H1 (cell line): ENCODE data around the gene NHEJ1. TPM values are rescaled to one million over a fixed set of nuclear protein-coding genes. Genes with fewer than 3 reads are reported as not detected.

Experiments
- CTCF ChIA-PET: fragments of 300-600 bp; sonication (Branson Sonifier 250); formaldehyde crosslinking; loops from one replicate; lab custom pipeline; 2021; ENCODE audit not compliant: partially characterized antibody; lab: Charles Lee
- POLR2A ChIA-PET: fragments of 300-600 bp; sonication (Branson Sonifier 250); formaldehyde crosslinking; loops from one replicate; lab custom pipeline; 2021; ENCODE audit warnings: inconsistent platforms; ENCODE audit not compliant: partially characterized antibody; lab: Charles Lee
- DNase-seq, 2 experiments: peaks; one replicate each; pipeline versions ENCODE4 v3.0.0 to v3.0.0-alpha.2; 2010 to 2022; ENCODE audit warnings: low spot score in 2 of 2, low read depth in 1 of 2, mixed read lengths in 1 of 2
- FAIRE-seq: peaks from 2 replicates; lab custom pipeline; 2011; peaks lifted over from hg19 to GRCh38; lab: Jason Lieb, UNC
- H2AFZ ChIP-seq: 2 replicates; pipeline ENCODE4 v1.8.1; 2012; ENCODE audit warnings: low read length, inconsistent platforms
- H2AK5ac ChIP-seq: 2 replicates; pipeline ENCODE4 v1.6.1; 2013; ENCODE audit warnings: low read depth, low read length
- H2BK120ac ChIP-seq: replicated peaks from 2 replicates; pipeline ENCODE3; 2013; ENCODE audit warnings: low read depth, low read length, inconsistent platforms
- H2BK12ac ChIP-seq: 2 replicates; pipeline ENCODE4 v1.6.1; 2013; ENCODE audit warnings: low read depth, low read length
- H2BK15ac ChIP-seq: 2 replicates; pipeline ENCODE4 v1.6.1; 2013; ENCODE audit warnings: low read length
- H2BK20ac ChIP-seq: 2 replicates; pipeline ENCODE4 v1.6.1; 2013; ENCODE audit warnings: low read length
- H2BK5ac ChIP-seq: 2 replicates; pipeline ENCODE4 v1.6.1; 2013; ENCODE audit warnings: low read depth, low read length
- H3K14ac ChIP-seq: 2 replicates; pipeline ENCODE4 v1.6.1; 2013; ENCODE audit warnings: inconsistent platforms; ENCODE audit not compliant: insufficient read length
- H3K18ac ChIP-seq: 2 replicates; pipeline ENCODE4 v1.6.1; 2013; ENCODE audit warnings: low read length; ENCODE audit errors: extremely low read depth
- H3K23ac ChIP-seq: 2 replicates; pipeline ENCODE4 v1.6.1; 2013; ENCODE audit warnings: inconsistent platforms; ENCODE audit not compliant: insufficient read length
- H3K23me2 ChIP-seq: 2 replicates; pipeline ENCODE4 v1.6.1; 2013; ENCODE audit warnings: low read depth, low read length
- H3K27ac ChIP-seq: 2 replicates; pipeline ENCODE4 v1.6.1; 2011; ENCODE audit warnings: low read depth, low read length, inconsistent platforms
- H3K27me3 ChIP-seq, 4 experiments: replicated peaks in 1 of 4; 1 replicate in 1 of 4; 2 replicates in 3 of 4; pipeline versions ENCODE4 v1.6.1 to v1.8.1; 2011 to 2013; ENCODE audit warnings: low read length in 3 of 4, mild to moderate bottlenecking in 3 of 4, inconsistent platforms in 2 of 4, mixed read lengths in 2 of 4, moderate library complexity in 1 of 4; ENCODE audit not compliant: control insufficient read depth in 3 of 4, insufficient read depth in 3 of 4; ENCODE audit errors: extremely low read depth in 1 of 4
- H3K36me3 ChIP-seq, 4 experiments: 2 replicates each; pipeline versions ENCODE4 v1.6.1 to v1.8.1; 2011 to 2013; ENCODE audit warnings: mild to moderate bottlenecking in 4 of 4, low read length in 3 of 4, moderate library complexity in 2 of 4, control low read depth in 1 of 4, inconsistent platforms in 1 of 4; ENCODE audit not compliant: insufficient read depth in 4 of 4, control insufficient read depth in 2 of 4
- H3K4ac ChIP-seq: replicated peaks from 2 replicates; pipeline ENCODE3; 2013; ENCODE audit warnings: low read length, low read depth, mixed read lengths, inconsistent platforms; ENCODE audit not compliant: insufficient read length
- H3K4me1 ChIP-seq, 4 experiments: replicated peaks in 1 of 4; 1 replicate in 1 of 4; 2 replicates in 3 of 4; pipeline versions ENCODE4 v1.6.1 to v1.8.1; 2011 to 2013; ENCODE audit warnings: low read length in 3 of 4, inconsistent platforms in 2 of 4, mixed read lengths in 1 of 4; ENCODE audit not compliant: insufficient read depth in 4 of 4, control insufficient read depth in 3 of 4
- H3K4me2 ChIP-seq, 2 experiments: 2 replicates each; pipeline versions ENCODE4 v1.6.1 to v1.8.1; 2011 to 2013; ENCODE audit warnings: low read depth in 2 of 2, low read length in 2 of 2, control low read depth in 1 of 2, inconsistent platforms in 1 of 2, mild to moderate bottlenecking in 1 of 2; ENCODE audit not compliant: insufficient read depth in 1 of 2
- H3K4me3 ChIP-seq, 4 experiments: fragments of 200-600, 300-600 bp in 1 of 4; sonication (generic), shearing (Covaris generic), sonication (Bioruptor Twin) in 1 of 4; 2 replicates each; pipeline versions ENCODE4 v1.5.1 to v1.8.1; 2011 to 2016; ENCODE audit warnings: low read length in 4 of 4, low read depth in 3 of 4, control low read depth in 2 of 4, inconsistent platforms in 2 of 4, mild to moderate bottlenecking in 2 of 4, mixed read lengths in 1 of 4, moderate library complexity in 1 of 4; ENCODE audit not compliant: insufficient read depth in 2 of 4; ENCODE audit errors: extremely low read depth in 1 of 4
- H3K56ac ChIP-seq: replicated peaks from 2 replicates; pipeline ENCODE3; 2013; ENCODE audit warnings: low read depth, mild to moderate bottlenecking, mixed read lengths, low read length, inconsistent platforms; ENCODE audit not compliant: insufficient read length
- H3K79me1 ChIP-seq: 2 replicates; pipeline ENCODE4 v1.6.1; 2013; ENCODE audit warnings: low read depth, low read length, control low read depth
- H3K79me2 ChIP-seq, 2 experiments: 2 replicates each; pipeline versions ENCODE4 v1.6.1 to v1.8.1; 2012 to 2013; ENCODE audit warnings: low read length in 2 of 2, mild to moderate bottlenecking in 2 of 2, inconsistent platforms in 1 of 2; ENCODE audit not compliant: insufficient read depth in 2 of 2, control insufficient read depth in 1 of 2
- H3K9ac ChIP-seq, 4 experiments: replicated peaks in 1 of 4; 1 replicate in 1 of 4; 2 replicates in 3 of 4; pipeline versions ENCODE4 v1.6.1 to v1.8.1; 2011 to 2013; ENCODE audit warnings: low read depth in 3 of 4, low read length in 3 of 4, control low read depth in 2 of 4, mild to moderate bottlenecking in 2 of 4, moderate library complexity in 2 of 4, inconsistent platforms in 1 of 4; ENCODE audit errors: extremely low read depth in 1 of 4
- H3K9me3 ChIP-seq, 2 experiments: 2 replicates each; pipeline versions ENCODE4 v1.6.1 to v1.8.1; 2012 to 2013; ENCODE audit warnings: mild to moderate bottlenecking in 2 of 2, moderate library complexity in 2 of 2, control low read depth in 1 of 2, inconsistent platforms in 1 of 2, low read depth in 1 of 2, low read length in 1 of 2, mixed read lengths in 1 of 2; ENCODE audit not compliant: insufficient read depth in 2 of 2
- H4K20me1 ChIP-seq, 2 experiments: replicated peaks in 1 of 2; 2 replicates each; pipeline versions ENCODE3 to v1.8.1; 2011 to 2013; ENCODE audit warnings: inconsistent platforms in 2 of 2, low read length in 2 of 2, mild to moderate bottlenecking in 1 of 2; ENCODE audit not compliant: insufficient read depth in 2 of 2, control insufficient read depth in 1 of 2
- H4K5ac ChIP-seq: 2 replicates; pipeline ENCODE4 v1.6.1; 2013; ENCODE audit warnings: low read length, low read depth, mixed read lengths, inconsistent platforms; ENCODE audit not compliant: insufficient read length
- H4K8ac ChIP-seq: 2 replicates; pipeline ENCODE4 v1.8.0; 2013; ENCODE audit warnings: mild to moderate bottlenecking, moderate library complexity, low read length, inconsistent platforms; ENCODE audit not compliant: insufficient read depth; ENCODE audit errors: extremely low read depth
- H4K91ac ChIP-seq: replicated peaks from 2 replicates; pipeline ENCODE3; 2013; ENCODE audit warnings: low read length, mixed read lengths, inconsistent platforms; ENCODE audit not compliant: insufficient read length
- BACH1 ChIP-seq: IDR thresholded peaks from 2 replicates; pipeline ENCODE4 v1.6.1; 2012; ENCODE audit warnings: low read length, improper control_type of control experiment
- CEBPB ChIP-seq: IDR thresholded peaks from 2 replicates; pipeline ENCODE4 v1.6.1; 2012; ENCODE audit warnings: low read depth, low read length
- KDM1A ChIP-seq: fragments of 200-600, 300-600 bp; sonication (generic); IDR thresholded peaks from 2 replicates; pipeline ENCODE4 v1.7.1; 2016; ENCODE audit warnings: mild to moderate bottlenecking, low read length, borderline replicate concordance
- MAX ChIP-seq: IDR thresholded peaks from 2 replicates; pipeline ENCODE4 v1.6.1; 2012; ENCODE audit warnings: inconsistent platforms
- NRF1 ChIP-seq: IDR thresholded peaks from 2 replicates; pipeline ENCODE4 v1.6.1; 2011; ENCODE audit warnings: mild to moderate bottlenecking, low read depth, low read length, improper control_type of control experiment
- POU5F1 ChIP-seq: IDR thresholded peaks from 2 replicates; pipeline ENCODE4 v1.6.1; 2011; ENCODE audit warnings: low read depth, mild to moderate bottlenecking, low read length, moderate library complexity
- RBBP5 ChIP-seq: IDR thresholded peaks from 2 replicates; pipeline ENCODE4 v1.7.1; 2012; ENCODE audit warnings: low read depth, mild to moderate bottlenecking, inconsistent platforms, low read length, moderate library complexity, borderline replicate concordance
- SAP30 ChIP-seq: fragments of 300-600 bp; sonication (generic); IDR thresholded peaks from 2 replicates; pipeline ENCODE4 v1.7.1; 2012; ENCODE audit warnings: low read length, moderate library complexity, mild to moderate bottlenecking, inconsistent platforms; ENCODE audit not compliant: insufficient read depth, insufficient replicate concordance
- SIRT6 ChIP-seq: IDR thresholded peaks from one replicate; pipeline ENCODE4 v1.7.1; 2012; ENCODE audit warnings: low read length, inconsistent platforms
- SIX5 ChIP-seq: IDR thresholded peaks from 2 replicates; pipeline ENCODE4 v1.6.1; 2011; ENCODE audit warnings: mild to moderate bottlenecking, low read depth, low read length
- SP1 ChIP-seq: IDR thresholded peaks from 2 replicates; pipeline ENCODE4 v1.6.1; 2011; ENCODE audit warnings: low read depth, low read length
- TAF7 ChIP-seq: optimal IDR thresholded peaks from 2 replicates; pipeline ENCODE3; 2011; ENCODE audit warnings: low read depth, mild to moderate bottlenecking, inconsistent platforms, low read length, moderate library complexity, borderline replicate concordance
- WGBS, 2 experiments: shearing (Covaris generic) in 1 of 2; methylation state at CpG; one replicate each; pipeline versions ENCODE4 v1.1.6 to v1.1.7; 2013 to 2015; ENCODE audit warnings: low lambda C conversion rate in 2 of 2, mixed read lengths in 2 of 2, inconsistent platforms in 1 of 2, low coverage in 1 of 2, missing lambda C conversion rate in 1 of 2; ENCODE audit not compliant: insufficient replicate concordance in 2 of 2, insufficient coverage in 1 of 2, insufficient read length in 1 of 2; ENCODE audit errors: extremely low coverage in 1 of 2, missing lambda C conversion rate in 1 of 2; 5-methylcytosine and 5-hydroxymethylcytosine counted together
- polyA plus RNA-seq, 7 experiments: library from polyadenylated mRNA; depleted of rRNA in 3 of 7; stranded (reverse) in 5 of 7; unstranded in 2 of 7; fragments of >200 nt in 5 of 7; fragments of 200-250 nt in 2 of 7; gene quantifications; 1 replicate in 5 of 7; 2 replicates in 1 of 7; 4 replicates in 1 of 7; pipeline versions ENCODE4 v1.2.1 to v1.2.3, GENCODE V29; 2011 to 2013; ENCODE audit warnings: missing spikeins in 2 of 7, mixed read lengths in 2 of 7
- total RNA-seq: library from RNA; stranded (reverse); fragmentation: NEBNext Ultra II Directional; extraction: Animal tissue kit (Norgen Biotek cat#: 25700); gene quantifications from 2 replicates; pipeline ENCODE4 v1.2.1, GENCODE V29; 2021

Gene NHEJ1
- total and polyA plus RNA-seq, 2 of the 8 experiments (the other 6 are each of a cell fraction or from before 2014, with no cell fraction given) = 22.7 to 24.1 TPM

DNA sequence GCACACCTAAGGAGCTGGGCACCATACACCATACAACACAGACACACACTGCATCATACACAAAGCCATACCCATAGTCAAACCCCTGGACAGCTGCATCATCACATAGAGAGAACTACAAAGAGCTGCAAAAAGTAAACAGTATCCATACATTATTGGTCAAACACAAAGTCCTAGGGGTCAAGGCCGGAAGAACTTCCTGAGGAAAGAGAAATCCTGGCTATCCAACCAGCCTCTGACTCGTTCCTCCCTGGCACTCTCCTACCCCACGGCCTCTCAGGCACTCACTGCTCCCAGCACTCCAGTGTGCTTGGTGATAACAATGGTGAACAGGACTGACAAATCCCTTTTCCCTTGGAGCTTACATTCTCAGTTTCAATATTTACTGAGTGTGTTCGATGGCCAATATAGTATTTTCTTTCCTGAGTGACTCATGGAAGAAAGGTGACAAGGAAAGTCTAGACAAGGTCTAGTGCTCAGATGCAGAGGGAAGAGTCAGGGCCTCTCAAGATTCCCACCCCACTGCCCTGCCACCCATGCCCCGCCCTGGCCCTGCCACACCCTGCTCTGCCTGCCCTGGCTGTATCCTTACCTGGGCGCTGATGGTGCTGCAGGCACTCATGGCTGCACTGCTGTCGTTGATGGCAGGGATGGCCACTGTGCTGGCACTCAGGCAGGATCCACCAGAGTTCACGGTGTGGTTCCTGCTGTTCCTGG, 122.7 kb downstream of the NHEJ1 start:
- peaks cover 0 to 5% (median 0%) of the 10 kb centered on the region in 4 experiments; a peak in 1 of 7 replicates for H3K27me3 ChIP-seq
- 71% methylated on average over 8 of the region's 8 CpGs; no CpG with 5 or more reads in 1 of the 2 experiments for WGBS, 2 experiments
- H3K36me3 ChIP-seq = no peaks in the 10 kb centered on the region
- no peak overlapping the region for H3K56ac ChIP-seq
- no peak overlapping the region for H2BK120ac ChIP-seq
- ChIA-PET CTCF (interaction anchor here (0.5 to 62.8 kb wide), 15 partner anchors 7 to 492 kb away, joined by 3 to 1777 read pairs (median 4); partner anchors contain the start of genes CFAP65 and IHH), POLR2A (interaction anchor here (0.5 kb wide), 1 partner anchor 120 kb away, joined by 3 read pairs; no protein-coding TSS in a partner anchor)
- no peak overlapping the region for H2BK15ac ChIP-seq
- H4K5ac ChIP-seq = no peak overlapping the region
- no peak overlapping the region for H3K27ac ChIP-seq
- H3K4me3 ChIP-seq = no peak overlapping the region
- no peak overlapping the region for H3K14ac ChIP-seq
- no peaks in the 10 kb centered on the region for H3K79me2 ChIP-seq
- no peaks in the 10 kb centered on the region for H3K23me2 ChIP-seq
- no peak overlapping the region for H2BK5ac ChIP-seq
- no peak overlapping the region for H4K8ac ChIP-seq
- no peak overlapping the region for H3K18ac ChIP-seq
- H2AK5ac ChIP-seq = no peak overlapping the region
- no peak overlapping the region for H3K4ac ChIP-seq
- H3K23ac ChIP-seq = no peak overlapping the region
- H3K79me1 ChIP-seq = no peaks in the 10 kb centered on the region
- H2BK20ac ChIP-seq = no peak overlapping the region
- H3K9ac ChIP-seq = no peak overlapping the region
- DNase-seq (no peak), FAIRE-seq (no peak)
- no peak overlapping the region for H2BK12ac ChIP-seq
- no peak overlapping the region for H4K91ac ChIP-seq
- H3K4me1 ChIP-seq = peaks cover 0 to 3% (median 0%) of the 10 kb centered on the region in 4 experiments; a peak in 1 of 7 replicates
- H4K20me1 ChIP-seq = no peaks in the 10 kb centered on the region
- H3K4me2 ChIP-seq = no peak overlapping the region
- H2AFZ ChIP-seq = no peak overlapping the region
- H3K9me3 ChIP-seq = no peaks in the 10 kb centered on the region
- no peak for TF ChIP-seq SP1
- no peak for TF ChIP-seq MAX
- TF ChIP-seq KDM1A = no peak
- no peak for TF ChIP-seq BACH1
- TF ChIP-seq SAP30 = no peak
- no peak for TF ChIP-seq TAF7
- TF ChIP-seq POU5F1 = no peak
- no peak for TF ChIP-seq SIRT6
- no peak for TF ChIP-seq RBBP5
- no peak for TF ChIP-seq SIX5
- TF ChIP-seq CEBPB = no peak
- TF ChIP-seq NRF1 = no peak
